Endothelial cell (in vitro differentiated cells): ENCODE data around the gene MOGAT3. TPM values are rescaled to one million over a fixed set of nuclear protein-coding genes. Genes with fewer than 3 reads are reported as not detected.
A peak's percentile ranks its signal among the peaks of the same experiment; 100 is the strongest.

ENCODE experiments used
- DNase-seq: peaks from one replicate; pipeline ENCODE4 v3.0.0; 2021; ENCODE audit warnings: low spot score
- H3K27ac Mint-ChIP-seq: one replicate; pipeline ENCODE4 v1.8.0; 2021; ENCODE audit warnings: mixed read lengths, inconsistent platforms; ENCODE audit not compliant: unreplicated experiment
- H3K27me3 Mint-ChIP-seq: one replicate; pipeline ENCODE4 v1.8.0; 2021; ENCODE audit warnings: mild to moderate bottlenecking, moderate library complexity, mixed read lengths, inconsistent platforms; ENCODE audit not compliant: unreplicated experiment
- H3K36me3 Mint-ChIP-seq: one replicate; pipeline ENCODE4 v1.8.0; 2021; ENCODE audit warnings: mild to moderate bottlenecking, low read depth, mixed read lengths, inconsistent platforms; ENCODE audit not compliant: unreplicated experiment
- H3K4me1 Mint-ChIP-seq: one replicate; pipeline ENCODE4 v1.8.0; 2021; ENCODE audit warnings: mild to moderate bottlenecking, mixed read lengths, inconsistent platforms; ENCODE audit not compliant: unreplicated experiment
- H3K4me3 Mint-ChIP-seq: one replicate; pipeline ENCODE4 v1.8.0; 2021; ENCODE audit warnings: mild to moderate bottlenecking, mixed read lengths, inconsistent platforms; ENCODE audit not compliant: unreplicated experiment
- H3K9me3 Mint-ChIP-seq: one replicate; pipeline ENCODE4 v1.8.0; 2021; ENCODE audit warnings: mixed read lengths, inconsistent platforms; ENCODE audit not compliant: unreplicated experiment
- total RNA-seq: library from RNA; stranded (reverse); fragmentation: NEBNext Ultra II Directional; extraction: Animal tissue kit (Norgen Biotek cat#: 25700); gene quantifications from one replicate; pipeline ENCODE4 v1.2.1, GENCODE V29; 2021; ENCODE audit not compliant: unreplicated experiment
- TF ChIP-seq, protein P1 (sequence below): fragments of 200-600 bp; sonication (generic); IDR thresholded peaks from one replicate; pipeline ENCODE4 v1.5.0; 2021; ENCODE audit warnings: antibody characterized with exemption; ENCODE audit not compliant: unreplicated experiment

Gene MOGAT3
- total RNA-seq, 1 donor from 2014 or later, result not detected

DNA sequence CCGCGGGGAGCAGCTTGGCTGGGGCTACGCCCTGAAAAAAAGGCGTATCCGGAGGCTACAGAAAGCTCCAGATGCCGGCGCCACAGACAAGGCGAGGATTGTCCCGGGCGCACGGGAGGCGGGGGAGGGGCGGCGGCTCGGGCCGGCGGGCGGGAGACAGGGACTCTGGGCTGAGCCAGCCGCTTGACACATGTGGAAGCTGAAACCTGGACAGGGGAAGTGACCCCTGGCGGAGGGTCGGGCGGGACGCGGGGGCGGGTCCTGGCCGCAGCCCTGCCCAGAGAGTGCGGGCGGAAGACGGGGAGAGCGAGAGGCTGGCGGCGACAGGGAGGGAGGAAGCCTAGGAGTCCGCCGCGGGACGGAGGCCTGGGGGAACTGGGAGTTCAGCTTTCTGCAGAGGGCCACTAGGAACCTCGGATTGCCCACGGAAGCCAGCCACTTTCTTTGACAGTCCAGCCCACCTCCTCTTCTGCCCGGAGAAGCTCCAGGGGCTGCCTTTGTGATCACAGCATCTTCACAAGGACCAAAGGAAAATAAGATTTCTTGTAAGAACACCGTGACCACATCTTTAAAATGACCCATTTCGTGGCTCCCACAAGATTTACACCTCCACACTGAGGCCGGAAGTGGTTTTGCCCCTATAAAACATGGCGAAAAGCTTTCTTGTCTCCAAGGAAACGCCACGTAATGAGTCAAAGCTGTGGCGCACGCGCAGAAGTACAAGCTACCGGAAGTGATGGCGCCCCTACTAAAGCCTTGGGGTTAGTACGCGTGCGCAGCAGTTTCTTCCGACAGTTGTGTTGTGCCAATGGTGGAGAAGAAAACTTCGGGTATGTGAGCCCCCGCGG is 16.8 kb upstream of the MOGAT3 start, which contains the start of the genes PLOD3 and ZNHIT1:
Gene PLOD3 (minus strand): TSS at position 194 of the 848 bp plus-strand sequence. CDS start 307 bp downstream, outside the sequence.
Gene ZNHIT1 (plus strand): TSS at position 778 of the 848 bp plus-strand sequence. CDS start 31 bp downstream, at position 809.
- peak within 1 kb of the TSS; percentile 97 for H3K4me3 Mint-ChIP-seq
- peak within 1 kb of the TSS; percentile 97 for H3K27ac Mint-ChIP-seq
- H3K4me1 Mint-ChIP-seq, result peaks cover 18% of the 10 kb centered on the region
- no peaks in the 10 kb centered on the region for H3K9me3 Mint-ChIP-seq
- peak; percentile 91 for DNase-seq
- no peaks in the 10 kb centered on the region for H3K36me3 Mint-ChIP-seq
- peaks cover 15% of the 10 kb centered on the region for H3K27me3 Mint-ChIP-seq
- TF ChIP-seq, protein P1, sequence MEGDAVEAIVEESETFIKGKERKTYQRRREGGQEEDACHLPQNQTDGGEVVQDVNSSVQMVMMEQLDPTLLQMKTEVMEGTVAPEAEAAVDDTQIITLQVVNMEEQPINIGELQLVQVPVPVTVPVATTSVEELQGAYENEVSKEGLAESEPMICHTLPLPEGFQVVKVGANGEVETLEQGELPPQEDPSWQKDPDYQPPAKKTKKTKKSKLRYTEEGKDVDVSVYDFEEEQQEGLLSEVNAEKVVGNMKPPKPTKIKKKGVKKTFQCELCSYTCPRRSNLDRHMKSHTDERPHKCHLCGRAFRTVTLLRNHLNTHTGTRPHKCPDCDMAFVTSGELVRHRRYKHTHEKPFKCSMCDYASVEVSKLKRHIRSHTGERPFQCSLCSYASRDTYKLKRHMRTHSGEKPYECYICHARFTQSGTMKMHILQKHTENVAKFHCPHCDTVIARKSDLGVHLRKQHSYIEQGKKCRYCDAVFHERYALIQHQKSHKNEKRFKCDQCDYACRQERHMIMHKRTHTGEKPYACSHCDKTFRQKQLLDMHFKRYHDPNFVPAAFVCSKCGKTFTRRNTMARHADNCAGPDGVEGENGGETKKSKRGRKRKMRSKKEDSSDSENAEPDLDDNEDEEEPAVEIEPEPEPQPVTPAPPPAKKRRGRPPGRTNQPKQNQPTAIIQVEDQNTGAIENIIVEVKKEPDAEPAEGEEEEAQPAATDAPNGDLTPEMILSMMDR, result peak; percentile 25

GRCh38 chr7:101216860-101217387 is 16.1 kb upstream of the MOGAT3 start:
- peak overlapping the region; percentile 97 for H3K4me3 Mint-ChIP-seq
- H3K27me3 Mint-ChIP-seq, result peaks cover 15% of the 10 kb centered on the region
- H3K4me1 Mint-ChIP-seq, result peaks cover 17% of the 10 kb centered on the region
- TF ChIP-seq, protein P1, result no peak
- peak overlapping the region; percentile 97 for H3K27ac Mint-ChIP-seq
- peak; percentile 31 for DNase-seq
- no peaks in the 10 kb centered on the region for H3K36me3 Mint-ChIP-seq
- no peaks in the 10 kb centered on the region for H3K9me3 Mint-ChIP-seq

- Mint-ChIP-seq H3K27ac (peak overlapping the region; percentile 74), H3K36me3 (no peaks in the 10 kb centered on the region), H3K4me3 (peak overlapping the region; percentile 94), H3K9me3 (no peaks in the 10 kb centered on the region), H3K27me3 (peaks cover 15% of the 10 kb centered on the region), H3K4me1 (peaks cover 12% of the 10 kb centered on the region)
- DNase-seq, result no peak
- TF ChIP-seq, protein P1, result no peak
Measured at GRCh38 chr7:101216001-101216859, 15.4 kb upstream of the MOGAT3 start.

DNA sequence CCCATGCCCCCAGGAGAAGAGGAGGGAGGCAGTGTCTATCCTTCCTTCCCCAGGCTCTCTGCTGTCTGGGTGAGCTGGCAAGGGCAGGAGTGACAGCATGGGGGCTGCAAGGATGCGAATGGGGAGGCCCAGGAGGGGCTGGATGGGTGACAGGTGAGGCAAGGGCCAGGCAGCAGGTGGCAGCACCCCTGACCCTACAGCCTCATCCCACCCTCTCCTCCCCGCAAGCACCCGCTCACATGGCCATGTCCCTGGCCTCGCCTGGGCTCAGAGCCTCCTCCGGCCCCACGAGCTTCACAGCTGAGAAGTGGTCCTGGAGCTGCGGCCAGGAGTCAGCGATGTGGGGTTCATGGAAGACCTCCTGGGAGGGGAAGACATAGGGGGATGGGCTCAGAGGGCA is 11.2 kb upstream of the MOGAT3 start:
- Mint-ChIP-seq H3K9me3 (no peaks in the 10 kb centered on the region), H3K27ac (no peak overlapping the region), H3K4me3 (peak overlapping the region; percentile 73), H3K4me1 (peaks cover 7% of the 10 kb centered on the region), H3K27me3 (peaks cover 6% of the 10 kb centered on the region), H3K36me3 (peaks cover 10% of the 10 kb centered on the region)
- no peak for DNase-seq
- TF ChIP-seq, protein P1, result no peak
